ENCODE data around the gene FARP2.
"Not testable (repeated sequence)": the region's sequence is repeated elsewhere in the genome, so short reads cannot be mapped to it uniquely, and the experiment has no call there.

The FARP2 gene

GRCh38 chr2:241412144-241412543, 56.1 kb downstream of the FARP2 start:
- no peak for TF ChIP-seq CTCF (IDR thresholded peaks at IDR 0.05; ENCODE audit: control extremely low read depth, extremely low read depth, low read depth, missing control alignments)
- DNase-seq (ENCODE audit: extremely low spot score), result no peak
- CTCF ChIA-PET, result no interaction called here
- POLR2A ChIA-PET, result no interaction called here

- DNase-seq (ENCODE audit: extremely low spot score); POLR2A ChIA-PET: not testable (repeated sequence)
- CTCF ChIA-PET, result interaction anchor here (1.4 kb wide), 1 partner anchor 21 kb away, joined by 4 read pairs; no protein-coding TSS in a partner anchor
These were observed 57.4 kb downstream of the FARP2 start for GRCh38 chr2:241413501-241413900.

GRCh38 chr2:241413929-241414580, 58.0 kb downstream of the FARP2 start:
- ChIA-PET POLR2A (no interaction called here), CTCF (interaction anchor here (1.1 to 1.4 kb wide), 2 partner anchors 17 to 22 kb away, joined by 4 to 5 read pairs; no protein-coding TSS in a partner anchor)
- no peak for DNase-seq (ENCODE audit: extremely low spot score)
- TF ChIP-seq CTCF (IDR thresholded peaks at IDR 0.05; ENCODE audit: control extremely low read depth, extremely low read depth, low read depth, missing control alignments), result no peak

GRCh38 chr2:241415196-241415595, 59.1 kb downstream of the FARP2 start:
- no peak for DNase-seq (ENCODE audit: extremely low spot score)
- POLR2A ChIA-PET, result no interaction called here

DNA sequence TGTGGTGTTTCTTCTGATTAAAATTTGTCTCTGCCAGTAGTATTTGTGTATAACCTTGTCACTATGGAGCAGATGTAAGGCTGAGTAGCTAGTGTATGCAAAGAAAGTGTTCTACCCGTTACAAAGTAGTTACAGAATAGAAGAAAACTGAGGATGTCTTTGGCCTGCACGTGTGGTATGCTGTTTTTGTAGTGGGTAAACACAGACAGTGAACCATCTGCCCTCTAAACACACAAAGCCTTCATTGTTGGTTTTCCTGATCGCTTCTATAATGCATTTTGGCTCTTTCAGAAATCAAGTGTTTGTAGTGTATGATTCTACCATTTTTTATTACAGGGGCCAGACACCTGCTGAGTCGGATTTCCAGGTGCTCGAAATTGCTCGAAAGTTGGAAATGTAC, 61.5 kb downstream of the FARP2 start:
- no peak for TF ChIP-seq CTCF (IDR thresholded peaks at IDR 0.05; ENCODE audit: control extremely low read depth, extremely low read depth, low read depth, missing control alignments)
- ChIA-PET CTCF (no interaction called here), POLR2A (no interaction called here)
- DNase-seq (ENCODE audit: extremely low spot score), result no peak

More at GRCh38 chr2:241415196-241415595, 59.1 kb downstream of the FARP2 start:
- CTCF ChIA-PET, result interaction anchor here (0.7 to 1.4 kb wide), 4 partner anchors 9 to 23 kb away, joined by 3 to 5 read pairs (median 4); no protein-coding TSS in a partner anchor
- TF ChIP-seq CTCF (IDR thresholded peaks at IDR 0.05; ENCODE audit: control extremely low read depth, extremely low read depth, low read depth, missing control alignments), result no peak

DNA sequence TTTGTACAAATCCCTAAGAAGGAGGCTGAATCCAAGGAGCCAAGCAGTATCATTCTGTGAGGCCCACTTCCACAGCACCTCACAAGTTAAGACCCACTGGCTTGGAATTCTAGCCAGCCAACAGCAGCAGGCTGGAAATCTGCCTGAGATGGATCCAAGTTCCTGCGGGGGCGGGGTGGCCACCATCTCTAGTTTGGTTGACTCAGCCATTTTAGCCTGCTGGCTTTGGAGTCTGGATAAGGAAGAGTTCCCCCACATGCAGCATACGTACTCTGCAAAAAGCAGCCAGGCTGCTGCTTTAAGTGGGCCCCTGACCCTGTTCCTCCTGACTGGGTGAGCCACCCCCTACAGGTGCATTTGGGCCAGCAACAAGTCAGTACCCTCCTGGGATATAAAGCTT, 65.2 kb downstream of the FARP2 start:
- no peak for DNase-seq (ENCODE audit: extremely low spot score)
- ChIA-PET CTCF (no interaction called here), POLR2A (no interaction called here)
- TF ChIP-seq CTCF (IDR thresholded peaks at IDR 0.05; ENCODE audit: control extremely low read depth, extremely low read depth, low read depth, missing control alignments), result no peak

DNA sequence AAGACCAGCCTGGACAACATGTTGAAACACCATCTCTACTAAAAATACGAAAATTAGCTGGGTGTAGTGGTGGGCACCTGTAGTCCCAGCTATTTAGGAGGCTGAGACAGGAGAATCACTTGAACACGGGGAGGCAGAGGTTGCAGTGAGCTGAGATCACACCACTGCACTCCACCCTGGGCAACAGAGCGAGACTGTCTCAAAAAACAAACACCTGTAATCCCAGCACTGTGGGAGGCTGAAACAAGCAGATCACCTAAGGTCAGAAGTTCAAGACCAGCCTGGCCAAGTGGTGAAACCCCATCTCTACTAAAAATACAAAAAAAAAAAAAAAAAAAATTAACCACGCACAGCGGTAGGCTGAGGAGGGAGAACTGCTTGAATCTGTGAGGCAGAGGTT, 65.9 kb downstream of the FARP2 start:
- POLR2A ChIA-PET; CTCF ChIA-PET; DNase-seq (ENCODE audit: extremely low spot score): not testable (repeated sequence)

DNA sequence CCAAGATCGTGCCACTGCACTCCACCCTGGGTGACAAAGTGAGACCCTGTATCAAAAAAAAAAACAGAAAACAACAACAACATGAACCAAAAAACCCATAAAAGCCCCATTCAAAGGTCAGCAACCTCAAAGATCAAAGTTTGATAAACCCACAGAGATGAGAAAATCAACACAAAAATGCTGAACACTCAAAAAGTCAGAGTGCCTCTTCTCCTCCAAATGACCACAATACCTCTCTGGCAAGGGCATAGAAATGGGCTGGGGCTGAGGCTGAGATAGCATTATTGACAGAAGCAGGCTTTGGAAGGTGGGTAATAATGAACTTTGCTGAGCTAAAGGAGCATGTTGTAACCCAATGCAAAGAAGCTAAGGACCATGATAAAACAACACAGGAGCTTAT, 66.3 kb downstream of the FARP2 start:
- no peak for DNase-seq (ENCODE audit: extremely low spot score)
- no peak for TF ChIP-seq CTCF (IDR thresholded peaks at IDR 0.05; ENCODE audit: control extremely low read depth, extremely low read depth, low read depth, missing control alignments)
- ChIA-PET POLR2A (no interaction called here), CTCF (no interaction called here)

DNA sequence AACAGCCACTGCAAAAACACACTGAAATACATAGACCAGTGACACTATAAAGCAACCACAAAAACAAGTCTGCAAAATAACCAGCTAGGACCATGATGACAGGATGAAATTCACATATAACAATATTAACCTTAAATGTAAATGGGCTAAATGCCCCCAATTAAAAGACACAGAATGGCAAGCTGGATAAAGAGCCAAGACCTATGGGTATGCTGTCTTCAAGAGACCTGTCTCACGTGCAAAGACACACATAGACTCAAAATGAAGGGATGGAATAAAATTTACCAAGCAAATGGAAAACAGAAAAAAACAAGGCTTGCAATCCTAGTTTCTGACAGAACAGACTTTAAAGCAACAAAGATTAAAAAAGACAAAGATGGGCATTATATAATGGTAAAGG, 67.4 kb downstream of the FARP2 start:
- CTCF ChIA-PET; DNase-seq (ENCODE audit: extremely low spot score); POLR2A ChIA-PET: not testable (repeated sequence)
